ENCODE measurements around the gene FRMD4A.
"Not testable (repeated sequence)": the region's sequence is repeated elsewhere in the genome, so short reads cannot be mapped to it uniquely, and the experiment has no call there.

The FRMD4A gene

DNA sequence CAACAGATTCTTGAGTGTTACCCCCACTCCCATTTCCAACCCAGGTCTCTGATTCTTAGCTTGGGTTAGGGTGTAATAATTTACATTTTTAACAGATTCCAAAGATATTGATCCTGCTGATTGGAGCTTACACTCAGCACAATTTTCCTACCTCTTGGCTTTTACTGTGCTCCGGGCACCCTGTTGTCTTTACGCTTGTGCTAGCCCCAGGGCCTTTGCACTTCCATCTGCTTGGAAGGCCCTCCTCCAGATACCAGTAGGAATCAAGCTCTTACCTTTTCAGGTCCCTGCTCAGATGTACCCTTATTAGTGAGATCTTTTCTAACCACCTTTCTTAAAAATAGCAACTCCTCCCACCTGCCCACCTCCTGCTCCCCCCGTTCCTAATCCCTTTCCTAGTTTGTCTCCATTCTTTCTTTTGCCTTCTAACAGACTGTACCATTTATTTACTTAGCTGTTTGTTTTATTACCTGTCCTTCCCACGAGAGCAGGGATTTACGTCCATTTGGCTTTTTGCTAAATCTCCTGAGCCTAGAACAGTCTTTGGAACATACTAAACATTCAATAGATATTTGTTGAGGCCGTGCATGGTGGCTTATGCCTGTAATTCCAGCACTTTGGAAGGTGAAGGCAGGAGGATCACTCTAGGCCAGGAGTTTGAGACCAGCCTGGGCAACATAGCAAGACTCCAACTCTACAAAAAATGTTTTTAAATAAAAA lies 427.7 kb downstream of the FRMD4A start:
- no peak for DNase-seq

DNA sequence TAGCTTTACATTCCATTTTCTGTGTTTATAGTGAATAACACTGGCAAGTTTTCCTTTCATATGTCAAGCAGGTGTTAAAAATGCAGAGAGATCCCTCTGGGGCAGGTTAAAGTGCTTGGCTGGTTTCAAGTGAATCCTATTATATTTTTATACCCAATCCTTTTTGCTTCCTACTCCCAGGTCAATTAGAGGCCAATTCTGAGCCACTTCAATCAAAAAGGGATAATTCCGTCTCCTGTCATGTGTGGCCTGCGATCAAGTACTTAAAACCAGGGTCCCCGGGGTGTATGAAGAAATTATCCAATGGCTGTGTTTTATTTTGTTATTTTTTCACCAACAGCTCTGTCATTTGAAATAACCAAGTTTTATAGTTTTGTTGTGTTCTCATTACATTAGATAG lies 430.8 kb downstream of the FRMD4A start:
- DNase-seq = no peak

- not testable (repeated sequence) for DNase-seq
Measured at GRCh38 chr10:13896146-13896545, 434.6 kb downstream of the FRMD4A start.

- no peak for DNase-seq
Measured at GRCh38 chr10:13894412-13895093, 436.2 kb downstream of the FRMD4A start.

GRCh38 chr10:13893926-13894325 lies 436.8 kb downstream of the FRMD4A start:
- no peak for DNase-seq

GRCh38 chr10:13892871-13893270 lies 437.9 kb downstream of the FRMD4A start:
- no peak for DNase-seq

DNA sequence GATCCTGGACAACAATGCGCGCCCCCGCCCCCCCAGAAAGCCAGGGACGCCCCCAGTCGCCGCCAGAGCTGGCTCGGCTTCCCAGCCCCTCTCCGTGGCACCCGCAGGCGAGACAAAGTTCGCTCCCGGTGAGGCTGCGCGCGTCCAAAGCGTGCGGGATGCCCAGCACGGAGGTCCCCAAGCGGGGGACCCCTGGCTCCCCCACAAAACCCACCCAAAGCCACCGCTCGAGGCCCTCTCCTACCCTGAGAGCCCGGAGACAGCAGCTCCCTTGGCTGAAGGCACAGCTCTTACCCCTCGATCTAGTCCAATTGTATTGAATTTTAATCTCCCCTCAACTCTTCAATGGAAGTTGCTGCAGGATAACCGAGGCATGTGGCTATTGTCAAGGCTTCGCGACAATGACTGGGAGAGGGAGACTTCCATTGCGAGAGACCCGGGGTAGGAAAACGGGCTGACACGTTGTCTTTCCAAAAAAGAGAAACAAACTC lies 438.7 kb downstream of the FRMD4A start:
- no peak for DNase-seq

DNA sequence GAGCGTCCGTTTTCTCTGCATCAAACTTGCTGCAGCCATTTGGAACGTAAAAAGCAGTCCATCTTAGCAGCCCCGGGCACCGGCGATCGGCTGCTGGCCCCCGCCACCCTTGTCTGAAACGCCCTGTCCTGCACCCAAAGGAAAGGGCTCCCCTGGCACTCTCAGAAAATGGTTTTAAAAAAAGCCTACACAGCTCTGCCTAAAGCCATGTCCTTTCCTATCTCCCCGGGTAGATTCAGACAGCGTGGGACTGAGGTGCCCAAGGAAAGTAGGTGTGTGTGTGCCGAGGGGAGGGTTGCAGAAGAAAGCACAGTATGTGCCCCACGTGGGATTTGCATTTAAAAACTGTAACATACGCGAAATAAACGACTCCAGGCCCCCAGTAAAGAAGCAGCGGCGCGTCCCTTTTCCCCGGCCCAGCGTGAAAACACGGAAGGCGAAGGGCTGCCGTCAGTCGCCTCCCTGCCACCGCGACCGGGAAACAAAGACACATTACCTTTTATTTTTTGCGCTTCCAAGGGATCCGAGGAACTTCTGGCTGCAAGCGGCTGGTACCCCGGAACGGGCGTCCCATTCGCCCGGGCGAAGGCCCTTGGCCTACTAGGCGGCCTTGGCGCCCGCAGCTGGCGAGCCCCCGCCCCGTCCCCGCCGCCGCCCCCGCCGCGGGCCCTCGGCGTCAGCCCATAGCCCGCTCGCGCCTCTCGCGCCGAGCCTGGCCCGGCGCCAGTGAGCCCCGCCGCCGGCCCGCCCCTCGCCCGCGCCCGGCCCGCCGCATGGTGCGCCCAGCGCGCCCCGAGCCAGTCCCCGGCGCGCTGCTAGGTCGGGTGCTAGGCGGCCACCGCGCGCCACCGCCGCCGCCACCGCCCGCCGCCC lies 439.4 kb downstream of the FRMD4A start:
- DNase-seq = peak; percentile 59

GRCh38 chr10:13890233-13891127 lies 440.2 kb downstream of the FRMD4A start:
- peak; percentile 57 for DNase-seq

DNA sequence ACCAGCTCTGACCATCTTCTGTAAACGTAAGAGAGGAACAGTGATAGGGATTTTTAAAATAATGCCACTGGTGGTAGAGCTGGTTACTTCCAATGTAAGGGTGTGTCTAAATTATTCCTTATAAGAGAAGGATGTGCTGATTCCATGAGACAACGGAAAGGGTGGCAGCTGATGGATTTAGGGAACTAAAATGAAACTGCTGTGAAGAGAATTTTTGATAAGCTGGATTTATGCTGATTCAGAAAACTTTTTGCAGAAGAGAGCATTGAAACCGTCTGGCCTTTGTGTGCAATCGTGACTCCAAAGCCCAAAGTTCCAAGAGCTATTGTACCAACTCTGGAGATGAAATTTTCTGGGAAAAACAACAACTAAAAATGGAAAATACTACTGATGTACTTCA lies 443.0 kb downstream of the FRMD4A start:
- no peak for DNase-seq

DNA sequence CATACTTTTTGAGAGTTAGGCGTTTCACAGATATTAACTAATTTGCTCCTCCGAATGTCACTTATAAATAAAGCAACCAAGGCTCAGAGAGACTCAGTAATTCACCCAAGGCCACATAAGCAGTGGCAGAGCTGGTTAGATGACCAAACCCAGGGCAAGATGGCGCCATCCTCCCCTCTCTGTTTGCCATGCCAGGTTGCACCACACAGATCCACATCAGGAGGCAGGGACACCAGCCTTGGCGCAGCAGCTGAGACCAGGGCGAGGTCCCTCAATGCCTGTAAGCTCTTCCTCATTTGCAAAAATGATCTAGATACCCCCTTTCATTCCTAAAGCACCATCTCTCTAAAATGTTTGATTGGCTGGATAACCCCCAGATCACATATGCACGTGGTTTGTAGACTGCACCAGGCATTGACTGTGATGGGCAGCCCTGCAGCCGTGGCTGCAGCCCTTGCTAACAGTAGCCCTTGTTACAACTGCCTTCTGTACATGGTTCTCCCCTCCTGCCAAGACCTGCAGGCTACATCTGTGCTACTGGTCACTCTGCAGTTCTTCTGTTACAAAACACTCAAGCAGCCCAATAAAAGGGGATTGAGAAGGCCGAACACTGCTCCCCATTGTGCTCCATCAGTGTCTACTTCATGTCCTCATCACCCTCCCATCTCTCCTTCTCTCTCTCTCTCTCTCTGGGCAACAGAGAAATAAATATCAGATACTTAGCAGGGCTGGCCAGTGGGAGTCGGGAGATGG lies 445.3 kb downstream of the FRMD4A start:
- no peak for DNase-seq

- no peak for DNase-seq
Measured at GRCh38 chr10:13883636-13884444, 446.9 kb downstream of the FRMD4A start.

GRCh38 chr10:13882119-13882711 lies 448.5 kb downstream of the FRMD4A start:
- no peak for DNase-seq

DNA sequence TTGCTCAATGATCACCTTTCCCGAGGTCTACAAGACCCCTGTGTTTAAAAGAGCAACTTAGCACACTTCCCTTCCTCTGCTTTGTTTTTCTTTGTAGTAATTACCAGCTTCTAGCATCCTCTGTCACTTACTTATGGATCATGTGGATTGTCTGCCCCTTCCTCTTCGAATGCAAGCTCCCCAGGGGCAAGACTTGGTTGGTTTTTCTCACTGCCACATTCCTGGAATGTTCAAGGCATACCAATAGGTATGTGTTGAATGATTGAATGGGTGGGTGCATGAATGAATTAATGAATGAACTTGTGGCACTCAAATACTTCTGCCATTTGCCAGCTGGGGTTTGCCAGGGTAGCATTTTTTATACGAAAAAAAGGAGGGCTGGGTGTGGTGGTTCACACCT lies 450.0 kb downstream of the FRMD4A start:
- no peak for DNase-seq

- DNase-seq = no peak
Measured at GRCh38 chr10:13877154-13877909, 453.4 kb downstream of the FRMD4A start.

DNA sequence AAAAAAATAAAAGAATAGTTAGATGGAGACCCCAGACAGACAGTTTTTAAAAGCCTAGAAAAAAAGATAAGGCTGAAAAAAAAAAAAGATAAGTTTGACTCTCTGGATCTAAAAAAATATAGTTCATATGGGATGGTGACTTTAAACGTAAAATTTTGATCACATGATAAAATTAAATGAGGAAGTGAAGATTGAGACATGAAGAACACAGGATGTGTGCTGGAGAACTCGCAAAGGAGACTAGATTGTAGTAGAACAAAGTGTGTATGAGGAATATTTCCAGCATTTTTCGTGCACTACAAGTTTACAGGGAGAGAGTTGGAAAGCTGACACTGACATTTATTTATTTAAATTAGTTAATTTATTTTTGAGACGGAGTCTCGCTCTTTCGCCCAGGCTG lies 457.5 kb downstream of the FRMD4A start:
- no peak for DNase-seq

DNA sequence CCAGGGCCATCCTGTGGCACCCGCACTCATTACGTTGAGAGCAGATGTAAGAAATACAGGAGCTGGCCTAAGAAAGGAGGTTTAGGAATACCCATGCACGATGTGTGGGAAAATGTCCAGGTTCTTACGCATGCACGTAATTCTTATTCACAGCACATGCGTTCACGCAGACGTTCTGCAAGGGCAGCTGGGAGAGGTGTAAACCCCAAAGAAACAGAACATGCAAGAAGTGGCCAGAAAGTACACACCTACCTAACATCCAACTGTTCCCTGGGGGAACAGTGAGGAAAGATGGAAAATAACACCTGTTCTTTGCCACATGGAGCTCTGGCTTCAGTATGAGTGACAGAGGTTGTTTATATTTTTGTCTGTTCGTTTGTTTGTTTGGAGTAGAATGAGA lies 458.3 kb downstream of the FRMD4A start:
- no peak for DNase-seq

- no peak for DNase-seq
Measured at GRCh38 chr10:13871776-13872175, 458.9 kb downstream of the FRMD4A start.

GRCh38 chr10:13871011-13871410 lies 459.7 kb downstream of the FRMD4A start:
- no peak for DNase-seq

DNA sequence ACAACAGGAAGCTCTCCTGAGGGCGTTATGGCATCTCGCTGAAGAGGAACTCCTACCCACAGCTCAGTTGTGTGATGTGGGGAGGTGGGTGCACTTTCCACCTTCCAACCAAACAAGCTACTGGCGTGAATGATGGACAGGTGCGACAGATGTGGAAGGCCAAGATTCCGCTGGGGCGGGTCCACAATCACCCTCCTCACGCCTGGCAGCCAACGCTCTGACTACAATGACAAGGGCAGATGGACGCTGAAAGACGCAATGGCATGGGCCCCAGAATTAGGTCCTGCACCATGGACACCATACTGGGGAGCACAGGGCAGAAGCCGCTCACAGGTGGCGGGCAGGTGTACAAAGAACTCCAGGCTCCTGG lies 461.4 kb downstream of the FRMD4A start:
- DNase-seq = no peak
